MM.1S (cell line): ENCODE results near the gene CASKIN1.

Experiments used
- DNase-seq: peaks from one replicate; pipeline ENCODE4 v3.0.0-alpha.2; 2015
- H2AFZ ChIP-seq: fragments of 300-600 bp; sonication (generic); 2 replicates; pipeline ENCODE4 v1.6.0; 2016; ENCODE audit warnings: antibody characterized with exemption, low read length
- H3F3A ChIP-seq: fragments of 300-600 bp; sonication (generic); 2 replicates; pipeline ENCODE4 v1.6.1; 2016; ENCODE audit warnings: mild to moderate bottlenecking, antibody characterized with exemption, low read length, moderate library complexity, mixed read lengths; ENCODE audit not compliant: insufficient read depth
- H3K27ac ChIP-seq: fragments of 300-600 bp; sonication (generic); 2 replicates; pipeline ENCODE4 v1.5.1; 2016; ENCODE audit warnings: mild to moderate bottlenecking, low read length
- H3K27me3 ChIP-seq: fragments of 300-600 bp; sonication (generic); replicated peaks from 2 replicates; pipeline ENCODE4 v1.6.0; 2016; ENCODE audit warnings: low read length; ENCODE audit not compliant: insufficient read depth
- H3K36me3 ChIP-seq: fragments of 300-600 bp; sonication (generic); replicated peaks from 2 replicates; pipeline ENCODE4 v1.6.1; 2016; ENCODE audit warnings: mild to moderate bottlenecking, low read length, mixed read lengths; ENCODE audit not compliant: insufficient read depth
- H3K4me1 ChIP-seq: fragments of 300-600 bp; sonication (generic); 2 replicates; pipeline ENCODE4 v1.6.1; 2016; ENCODE audit warnings: low read length, mixed read lengths
- H3K4me2 ChIP-seq: fragments of 300-600 bp; sonication (generic); 2 replicates; pipeline ENCODE4 v1.6.0; 2016; ENCODE audit warnings: low read depth, low read length
- H3K4me3 ChIP-seq: fragments of 300-600 bp; sonication (generic); 2 replicates; pipeline ENCODE4 v1.5.1; 2016; ENCODE audit warnings: low read length, mixed read lengths
- H3K79me2 ChIP-seq: fragments of 300-600 bp; sonication (generic); 2 replicates; pipeline ENCODE4 v1.6.1; 2016; ENCODE audit warnings: mixed run types, low read length, mixed read lengths
- H3K9ac ChIP-seq: fragments of 300-600 bp; sonication (generic); 2 replicates; pipeline ENCODE4 v1.6.1; 2016; ENCODE audit warnings: low read length, mixed read lengths
- H3K9me2 ChIP-seq: fragments of 300-600 bp; sonication (generic); replicated peaks from 2 replicates; pipeline ENCODE4 v1.6.1; 2016; ENCODE audit warnings: mild to moderate bottlenecking, low read length, mixed read lengths; ENCODE audit not compliant: insufficient read depth
- H3K9me3 ChIP-seq: fragments of 300-600 bp; sonication (generic); replicated peaks from 2 replicates; pipeline ENCODE4 v1.6.1; 2016; ENCODE audit warnings: mild to moderate bottlenecking, low read length, mixed read lengths; ENCODE audit not compliant: insufficient read depth
- H4K20me1 ChIP-seq: fragments of 300-600 bp; sonication (generic); 2 replicates; pipeline ENCODE4 v1.6.1; 2016; ENCODE audit warnings: mild to moderate bottlenecking, low read length, moderate library complexity, mixed read lengths; ENCODE audit not compliant: insufficient read depth
- CTCF ChIP-seq: fragments of 300-600 bp; sonication (generic); IDR thresholded peaks from 2 replicates; pipeline ENCODE4 v1.5.1; 2016; ENCODE audit warnings: antibody characterized with exemption, low read length, mixed read lengths
- EZH2 ChIP-seq: fragments of 300-600 bp; sonication (generic); optimal IDR thresholded peaks from 2 replicates; pipeline ENCODE3; 2017; ENCODE audit warnings: low read depth, mild to moderate bottlenecking, antibody characterized with exemption, low read length, mixed read lengths
- EZH2phosphoT487 ChIP-seq: fragments of 300-600 bp; sonication (generic); IDR thresholded peaks from 2 replicates; pipeline ENCODE4 v1.6.1; 2018; ENCODE audit warnings: antibody characterized with exemption, low read length

CASKIN1 gene

GRCh38 chr16:2190002-2190658, 6.3 kb downstream of the CASKIN1 start:
- no peaks in the 10 kb centered on the region for H3K9me2 ChIP-seq
- H3K9me3 ChIP-seq: no peaks in the 10 kb centered on the region
- no peaks in the 10 kb centered on the region for H4K20me1 ChIP-seq
- no peaks in the 10 kb centered on the region for H3K36me3 ChIP-seq
- H3K27ac ChIP-seq: no peak overlapping the region
- no peaks in the 10 kb centered on the region for H3K79me2 ChIP-seq
- H3K9ac ChIP-seq: no peak overlapping the region
- no peak overlapping the region for H3K4me3 ChIP-seq
- DNase-seq: no peak
- no peak overlapping the region for H3K4me2 ChIP-seq
- no peaks in the 10 kb centered on the region for H3F3A ChIP-seq
- TF ChIP-seq EZH2: no peak
- no peak for TF ChIP-seq EZH2phosphoT487
- no peak for TF ChIP-seq CTCF
- no peaks in the 10 kb centered on the region for H3K4me1 ChIP-seq
- H3K27me3 ChIP-seq: peaks cover 88% of the 10 kb centered on the region
- H2AFZ ChIP-seq: no peak overlapping the region

- H3K4me1 ChIP-seq: no peaks in the 10 kb centered on the region
- H3K27me3 ChIP-seq: peaks cover 88% of the 10 kb centered on the region
- DNase-seq: no peak
These were observed 7.0 kb downstream of the CASKIN1 start for GRCh38 chr16:2189252-2189893.

GRCh38 chr16:2188395-2188794, 8.0 kb downstream of the CASKIN1 start:
- Histone ChIP-seq H3K4me1 (no peaks in the 10 kb centered on the region), H3K4me2 (no peak overlapping the region), H3K79me2 (no peaks in the 10 kb centered on the region), H3K9me2 (no peaks in the 10 kb centered on the region), H3K36me3 (no peaks in the 10 kb centered on the region), H3K9ac (no peak overlapping the region), H3F3A (no peaks in the 10 kb centered on the region), H3K9me3 (no peaks in the 10 kb centered on the region), H2AFZ (no peak overlapping the region), H3K27me3 (peaks cover 79% of the 10 kb centered on the region), H3K4me3 (no peak overlapping the region), H4K20me1 (no peaks in the 10 kb centered on the region), H3K27ac (no peak overlapping the region)
- no peak for DNase-seq
- TF ChIP-seq EZH2: no peak
- TF ChIP-seq EZH2phosphoT487: no peak
- TF ChIP-seq CTCF: no peak

More at GRCh38 chr16:2189252-2189893, 7.0 kb downstream of the CASKIN1 start:
- Histone ChIP-seq H3K36me3 (no peaks in the 10 kb centered on the region), H3K4me3 (no peak overlapping the region), H2AFZ (no peak overlapping the region), H3K9me2 (no peaks in the 10 kb centered on the region), H3F3A (no peaks in the 10 kb centered on the region), H3K9ac (no peak overlapping the region), H3K79me2 (no peaks in the 10 kb centered on the region), H3K27ac (no peak overlapping the region), H3K9me3 (no peaks in the 10 kb centered on the region), H3K4me2 (no peak overlapping the region), H4K20me1 (no peaks in the 10 kb centered on the region)
- TF ChIP-seq EZH2phosphoT487: no peak
- TF ChIP-seq CTCF: no peak
- no peak for TF ChIP-seq EZH2
